H1 (cell line): ENCODE results near the gene COL2A1. TPM values are rescaled to one million over a fixed set of nuclear protein-coding genes. Genes with fewer than 3 reads are reported as not detected.

Source experiments
- CTCF ChIA-PET: fragments of 300-600 bp; sonication (Branson Sonifier 250); formaldehyde crosslinking; loops from one replicate; lab custom pipeline; 2021; ENCODE audit not compliant: partially characterized antibody; lab: Charles Lee
- POLR2A ChIA-PET: fragments of 300-600 bp; sonication (Branson Sonifier 250); formaldehyde crosslinking; loops from one replicate; lab custom pipeline; 2021; ENCODE audit warnings: inconsistent platforms; ENCODE audit not compliant: partially characterized antibody; lab: Charles Lee
- DNase-seq, 2 experiments: peaks; one replicate each; pipeline versions ENCODE4 v3.0.0 to v3.0.0-alpha.2; 2010 to 2022; ENCODE audit warnings: low spot score in 2 of 2, low read depth in 1 of 2, mixed read lengths in 1 of 2
- FAIRE-seq: peaks from 2 replicates; lab custom pipeline; 2011; peaks lifted over from hg19 to GRCh38; lab: Jason Lieb, UNC
- H2AFZ ChIP-seq: 2 replicates; pipeline ENCODE4 v1.8.1; 2012; ENCODE audit warnings: low read length, inconsistent platforms
- H2AK5ac ChIP-seq: 2 replicates; pipeline ENCODE4 v1.6.1; 2013; ENCODE audit warnings: low read depth, low read length
- H2BK120ac ChIP-seq: replicated peaks from 2 replicates; pipeline ENCODE3; 2013; ENCODE audit warnings: low read depth, low read length, inconsistent platforms
- H2BK12ac ChIP-seq: 2 replicates; pipeline ENCODE4 v1.6.1; 2013; ENCODE audit warnings: low read depth, low read length
- H2BK15ac ChIP-seq: 2 replicates; pipeline ENCODE4 v1.6.1; 2013; ENCODE audit warnings: low read length
- H2BK20ac ChIP-seq: 2 replicates; pipeline ENCODE4 v1.6.1; 2013; ENCODE audit warnings: low read length
- H2BK5ac ChIP-seq: 2 replicates; pipeline ENCODE4 v1.6.1; 2013; ENCODE audit warnings: low read depth, low read length
- H3K14ac ChIP-seq: 2 replicates; pipeline ENCODE4 v1.6.1; 2013; ENCODE audit warnings: inconsistent platforms; ENCODE audit not compliant: insufficient read length
- H3K18ac ChIP-seq: 2 replicates; pipeline ENCODE4 v1.6.1; 2013; ENCODE audit warnings: low read length; ENCODE audit errors: extremely low read depth
- H3K23ac ChIP-seq: 2 replicates; pipeline ENCODE4 v1.6.1; 2013; ENCODE audit warnings: inconsistent platforms; ENCODE audit not compliant: insufficient read length
- H3K23me2 ChIP-seq: 2 replicates; pipeline ENCODE4 v1.6.1; 2013; ENCODE audit warnings: low read depth, low read length
- H3K27ac ChIP-seq: 2 replicates; pipeline ENCODE4 v1.6.1; 2011; ENCODE audit warnings: low read depth, low read length, inconsistent platforms
- H3K27me3 ChIP-seq, 4 experiments: replicated peaks in 1 of 4; 1 replicate in 1 of 4; 2 replicates in 3 of 4; pipeline versions ENCODE4 v1.6.1 to v1.8.1; 2011 to 2013; ENCODE audit warnings: low read length in 3 of 4, mild to moderate bottlenecking in 3 of 4, inconsistent platforms in 2 of 4, mixed read lengths in 2 of 4, moderate library complexity in 1 of 4; ENCODE audit not compliant: control insufficient read depth in 3 of 4, insufficient read depth in 3 of 4; ENCODE audit errors: extremely low read depth in 1 of 4
- H3K36me3 ChIP-seq, 4 experiments: 2 replicates each; pipeline versions ENCODE4 v1.6.1 to v1.8.1; 2011 to 2013; ENCODE audit warnings: mild to moderate bottlenecking in 4 of 4, low read length in 3 of 4, moderate library complexity in 2 of 4, control low read depth in 1 of 4, inconsistent platforms in 1 of 4; ENCODE audit not compliant: insufficient read depth in 4 of 4, control insufficient read depth in 2 of 4
- H3K4ac ChIP-seq: replicated peaks from 2 replicates; pipeline ENCODE3; 2013; ENCODE audit warnings: low read length, low read depth, mixed read lengths, inconsistent platforms; ENCODE audit not compliant: insufficient read length
- H3K4me1 ChIP-seq, 4 experiments: replicated peaks in 1 of 4; 1 replicate in 1 of 4; 2 replicates in 3 of 4; pipeline versions ENCODE4 v1.6.1 to v1.8.1; 2011 to 2013; ENCODE audit warnings: low read length in 3 of 4, inconsistent platforms in 2 of 4, mixed read lengths in 1 of 4; ENCODE audit not compliant: insufficient read depth in 4 of 4, control insufficient read depth in 3 of 4
- H3K4me2 ChIP-seq, 2 experiments: 2 replicates each; pipeline versions ENCODE4 v1.6.1 to v1.8.1; 2011 to 2013; ENCODE audit warnings: low read depth in 2 of 2, low read length in 2 of 2, control low read depth in 1 of 2, inconsistent platforms in 1 of 2, mild to moderate bottlenecking in 1 of 2; ENCODE audit not compliant: insufficient read depth in 1 of 2
- H3K4me3 ChIP-seq, 4 experiments: fragments of 200-600, 300-600 bp in 1 of 4; sonication (generic), shearing (Covaris generic), sonication (Bioruptor Twin) in 1 of 4; 2 replicates each; pipeline versions ENCODE4 v1.5.1 to v1.8.1; 2011 to 2016; ENCODE audit warnings: low read length in 4 of 4, low read depth in 3 of 4, control low read depth in 2 of 4, inconsistent platforms in 2 of 4, mild to moderate bottlenecking in 2 of 4, mixed read lengths in 1 of 4, moderate library complexity in 1 of 4; ENCODE audit not compliant: insufficient read depth in 2 of 4; ENCODE audit errors: extremely low read depth in 1 of 4
- H3K56ac ChIP-seq: replicated peaks from 2 replicates; pipeline ENCODE3; 2013; ENCODE audit warnings: low read depth, mild to moderate bottlenecking, mixed read lengths, low read length, inconsistent platforms; ENCODE audit not compliant: insufficient read length
- H3K79me1 ChIP-seq: 2 replicates; pipeline ENCODE4 v1.6.1; 2013; ENCODE audit warnings: low read depth, low read length, control low read depth
- H3K79me2 ChIP-seq, 2 experiments: 2 replicates each; pipeline versions ENCODE4 v1.6.1 to v1.8.1; 2012 to 2013; ENCODE audit warnings: low read length in 2 of 2, mild to moderate bottlenecking in 2 of 2, inconsistent platforms in 1 of 2; ENCODE audit not compliant: insufficient read depth in 2 of 2, control insufficient read depth in 1 of 2
- H3K9ac ChIP-seq, 4 experiments: replicated peaks in 1 of 4; 1 replicate in 1 of 4; 2 replicates in 3 of 4; pipeline versions ENCODE4 v1.6.1 to v1.8.1; 2011 to 2013; ENCODE audit warnings: low read depth in 3 of 4, low read length in 3 of 4, control low read depth in 2 of 4, mild to moderate bottlenecking in 2 of 4, moderate library complexity in 2 of 4, inconsistent platforms in 1 of 4; ENCODE audit errors: extremely low read depth in 1 of 4
- H3K9me3 ChIP-seq, 2 experiments: 2 replicates each; pipeline versions ENCODE4 v1.6.1 to v1.8.1; 2012 to 2013; ENCODE audit warnings: mild to moderate bottlenecking in 2 of 2, moderate library complexity in 2 of 2, control low read depth in 1 of 2, inconsistent platforms in 1 of 2, low read depth in 1 of 2, low read length in 1 of 2, mixed read lengths in 1 of 2; ENCODE audit not compliant: insufficient read depth in 2 of 2
- H4K20me1 ChIP-seq, 2 experiments: replicated peaks in 1 of 2; 2 replicates each; pipeline versions ENCODE3 to v1.8.1; 2011 to 2013; ENCODE audit warnings: inconsistent platforms in 2 of 2, low read length in 2 of 2, mild to moderate bottlenecking in 1 of 2; ENCODE audit not compliant: insufficient read depth in 2 of 2, control insufficient read depth in 1 of 2
- H4K5ac ChIP-seq: 2 replicates; pipeline ENCODE4 v1.6.1; 2013; ENCODE audit warnings: low read length, low read depth, mixed read lengths, inconsistent platforms; ENCODE audit not compliant: insufficient read length
- H4K8ac ChIP-seq: 2 replicates; pipeline ENCODE4 v1.8.0; 2013; ENCODE audit warnings: mild to moderate bottlenecking, moderate library complexity, low read length, inconsistent platforms; ENCODE audit not compliant: insufficient read depth; ENCODE audit errors: extremely low read depth
- H4K91ac ChIP-seq: replicated peaks from 2 replicates; pipeline ENCODE3; 2013; ENCODE audit warnings: low read length, mixed read lengths, inconsistent platforms; ENCODE audit not compliant: insufficient read length
- SIX5 ChIP-seq: IDR thresholded peaks from 2 replicates; pipeline ENCODE4 v1.6.1; 2011; ENCODE audit warnings: mild to moderate bottlenecking, low read depth, low read length
- WGBS, 2 experiments: shearing (Covaris generic) in 1 of 2; methylation state at CpG; one replicate each; pipeline versions ENCODE4 v1.1.6 to v1.1.7; 2013 to 2015; ENCODE audit warnings: low lambda C conversion rate in 2 of 2, mixed read lengths in 2 of 2, inconsistent platforms in 1 of 2, low coverage in 1 of 2, missing lambda C conversion rate in 1 of 2; ENCODE audit not compliant: insufficient replicate concordance in 2 of 2, insufficient coverage in 1 of 2, insufficient read length in 1 of 2; ENCODE audit errors: extremely low coverage in 1 of 2, missing lambda C conversion rate in 1 of 2; 5-methylcytosine and 5-hydroxymethylcytosine counted together
- polyA plus RNA-seq, 7 experiments: library from polyadenylated mRNA; depleted of rRNA in 3 of 7; stranded (reverse) in 5 of 7; unstranded in 2 of 7; fragments of >200 nt in 5 of 7; fragments of 200-250 nt in 2 of 7; gene quantifications; 1 replicate in 5 of 7; 2 replicates in 1 of 7; 4 replicates in 1 of 7; pipeline versions ENCODE4 v1.2.1 to v1.2.3, GENCODE V29; 2011 to 2013; ENCODE audit warnings: missing spikeins in 2 of 7, mixed read lengths in 2 of 7
- total RNA-seq: library from RNA; stranded (reverse); fragmentation: NEBNext Ultra II Directional; extraction: Animal tissue kit (Norgen Biotek cat#: 25700); gene quantifications from 2 replicates; pipeline ENCODE4 v1.2.1, GENCODE V29; 2021

Gene COL2A1
- total and polyA plus RNA-seq, 2 of the 8 experiments (the other 6 are each of a cell fraction or from before 2014, with no cell fraction given): 4.2 to 14.6 TPM

DNA sequence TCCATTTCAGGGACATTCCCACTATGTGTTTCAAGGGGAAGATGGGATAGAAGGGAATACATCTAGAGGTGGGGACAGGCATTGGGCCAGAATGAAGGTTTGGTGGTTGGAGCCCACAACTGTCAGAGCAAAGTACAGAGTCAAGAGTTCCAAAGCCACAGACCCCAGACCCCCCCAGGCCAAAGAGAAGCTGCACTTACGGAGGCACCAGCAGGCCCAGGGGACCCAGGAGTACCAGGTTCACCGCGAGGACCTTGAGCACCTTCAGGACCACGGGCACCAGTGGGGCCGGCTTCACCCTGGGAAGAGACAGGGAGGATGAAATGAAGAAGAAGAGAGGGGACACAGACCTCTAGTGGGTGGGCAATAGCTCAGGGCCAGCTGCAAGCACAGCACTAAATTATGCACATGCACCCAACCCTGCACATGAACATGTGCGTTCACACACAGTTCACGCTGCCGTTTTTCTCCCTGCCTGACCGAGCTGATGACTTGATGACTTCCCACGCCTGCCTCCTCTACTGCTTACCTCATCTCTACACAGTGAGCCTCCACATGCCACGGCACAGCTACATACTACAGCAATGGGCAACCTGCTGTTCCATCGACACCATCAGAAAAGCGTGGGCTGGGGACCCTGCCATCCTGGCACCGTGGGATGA lies 16.7 kb downstream of the COL2A1 start:
- H3K4me2 ChIP-seq: no peak overlapping the region
- H3K9ac ChIP-seq: no peak overlapping the region
- H2BK15ac ChIP-seq: 0 out of 2 replicates have a peak overlapping the region, but pooled peaks have one; percentile 10
- H3K27me3 ChIP-seq: peaks cover 0 to 9% (median 2%) of the 10 kb centered on the region in 4 experiments; a peak in 3 of 7 replicates
- peak overlapping the region; percentile 22 for H4K91ac ChIP-seq
- no peak overlapping the region for H3K27ac ChIP-seq
- H2BK5ac ChIP-seq: no peak overlapping the region
- 91% methylated on average over 14 of the region's 14 CpGs; no CpG with 5 or more reads in 1 of the 2 experiments for WGBS, 2 experiments
- no peak overlapping the region for H4K5ac ChIP-seq
- no peak overlapping the region for H3K23ac ChIP-seq
- no peak overlapping the region for H3K4me3 ChIP-seq
- H3K36me3 ChIP-seq: no peaks in the 10 kb centered on the region
- no peak overlapping the region for H2AFZ ChIP-seq
- H3K56ac ChIP-seq: no peak overlapping the region
- H2AK5ac ChIP-seq: no peak overlapping the region
- no peak overlapping the region for H2BK20ac ChIP-seq
- H2BK120ac ChIP-seq: no peak overlapping the region
- no peak overlapping the region for H3K18ac ChIP-seq
- no peak overlapping the region for H4K8ac ChIP-seq
- no peaks in the 10 kb centered on the region for H3K79me2 ChIP-seq
- peaks cover 0 to 7% (median 3%) of the 10 kb centered on the region in 4 experiments; a peak in 4 of 7 replicates for H3K4me1 ChIP-seq
- DNase-seq (no peak), FAIRE-seq (no peak)
- H3K79me1 ChIP-seq: no peaks in the 10 kb centered on the region
- H3K23me2 ChIP-seq: no peaks in the 10 kb centered on the region; the same call in 1 of the 2 replicates
- TF ChIP-seq SIX5: no peak
- H3K9me3 ChIP-seq: no peaks in the 10 kb centered on the region
- H4K20me1 ChIP-seq: peaks cover 0 to 2% of the 10 kb centered on the region in 2 experiments
- POLR2A ChIA-PET: no interaction called here
- peak overlapping the region; percentile 68; the same call in 1 of the 2 replicates for H2BK12ac ChIP-seq
- peak overlapping the region; percentile 86 for H3K4ac ChIP-seq
- no peak overlapping the region for H3K14ac ChIP-seq
- CTCF ChIA-PET: interaction anchor here (1.1 to 1.5 kb wide), 2 partner anchors 24 to 41 kb away, joined by 3 to 9 read pairs; partner anchors contain the start of gene TMEM106C
